SK-N-SH (cell line): Measurements from ENCODE around the gene RAB17. TPM values are rescaled to one million over a fixed set of nuclear protein-coding genes. Genes with fewer than 3 reads are reported as not detected.
A peak's percentile ranks its signal among the peaks of the same experiment; 100 is the strongest.

Source experiments
- CTCF ChIA-PET: fragments of 300-600, 350-600 bp; formaldehyde crosslinking; extraction: SDS; loops from one replicate; lab custom pipeline; 2021; lab: Yijun Ruan, JAX
- POLR2A ChIA-PET: fragments of 350-600 bp; sonication (Branson Sonifier 250); formaldehyde crosslinking; extraction: SDS; loops from one replicate; lab custom pipeline; 2020; ENCODE audit warnings: antibody characterized with exemption, inconsistent platforms; lab: Yijun Ruan, JAX
- DNase-seq: peaks from one replicate; pipeline ENCODE4 v3.0.0; 2012
- H2AFZ ChIP-seq: fragments of 200-600 bp; sonication (generic); 2 replicates; pipeline ENCODE4 v1.8.1; 2016; ENCODE audit warnings: antibody characterized with exemption, mild to moderate bottlenecking, low read depth
- H3F3A ChIP-seq: fragments of 200-600 bp; sonication (generic); replicated peaks from 2 replicates; pipeline ENCODE3; 2016; ENCODE audit warnings: antibody characterized with exemption, mild to moderate bottlenecking; ENCODE audit not compliant: insufficient read depth
- H3K27ac ChIP-seq, 2 experiments: fragments of 200-500 bp in 1 of 2; fragments of 200-600 bp in 1 of 2; sonication (Bioruptor generic) in 1 of 2; sonication (generic), shearing (Covaris generic) in 1 of 2; 2 replicates each; pipeline versions ENCODE4 v1.5.1 to v1.6.1; 2014 to 2016; ENCODE audit warnings: low read depth in 2 of 2, inconsistent platforms in 1 of 2, low read length in 1 of 2, mild to moderate bottlenecking in 1 of 2, mixed read lengths in 1 of 2
- H3K27me3 ChIP-seq: fragments of 200-600 bp; sonication (generic), shearing (Covaris generic); 2 replicates; pipeline ENCODE4 v1.6.1; 2016; ENCODE audit warnings: mixed run types; ENCODE audit not compliant: insufficient read depth
- H3K36me3 ChIP-seq, 2 experiments: fragments of 200-500 bp in 1 of 2; fragments of 200-600 bp in 1 of 2; sonication (Bioruptor generic) in 1 of 2; sonication (generic) in 1 of 2; replicated peaks in 1 of 2; 2 replicates each; pipeline versions ENCODE3 to v1.5.1; 2014 to 2016; ENCODE audit warnings: low read length in 1 of 2, mild to moderate bottlenecking in 1 of 2; ENCODE audit not compliant: insufficient read depth in 2 of 2, control insufficient read depth in 1 of 2
- H3K4me1 ChIP-seq, 2 experiments: fragments of 200-500 bp in 1 of 2; fragments of 200-600 bp in 1 of 2; sonication (Bioruptor generic) in 1 of 2; sonication (generic), shearing (Covaris generic) in 1 of 2; 2 replicates each; pipeline versions ENCODE4 v1.5.1 to v1.6.1; 2014 to 2016; ENCODE audit warnings: low read depth in 1 of 2, low read length in 1 of 2, mixed run types in 1 of 2; ENCODE audit not compliant: insufficient read depth in 2 of 2, control insufficient read depth in 1 of 2
- H3K4me2 ChIP-seq: fragments of 200-600 bp; sonication (generic), shearing (Covaris generic); 2 replicates; pipeline ENCODE4 v1.6.1; 2017; ENCODE audit warnings: mixed run types
- H3K4me3 ChIP-seq, 2 experiments: fragments of 200-500 bp in 1 of 2; fragments of 200-600 bp in 1 of 2; sonication (Bioruptor generic) in 1 of 2; sonication (generic), shearing (Covaris generic) in 1 of 2; 2 replicates each; pipeline versions ENCODE4 v1.5.1 to v1.8.1; 2014 to 2016; ENCODE audit warnings: low read depth in 2 of 2, inconsistent platforms in 1 of 2, low read length in 1 of 2, mild to moderate bottlenecking in 1 of 2, mixed read lengths in 1 of 2, moderate library complexity in 1 of 2
- H3K79me2 ChIP-seq: fragments of 200-600 bp; sonication (generic); 2 replicates; pipeline ENCODE4 v1.8.1; 2017; ENCODE audit warnings: mild to moderate bottlenecking; ENCODE audit not compliant: insufficient read depth
- H3K9ac ChIP-seq: fragments of 200-600 bp; sonication (generic); 2 replicates; pipeline ENCODE4 v1.6.1; 2017; ENCODE audit warnings: mixed run types
- H3K9me2 ChIP-seq: fragments of 200-600 bp; sonication (generic); 2 replicates; pipeline ENCODE4 v1.6.1; 2017; ENCODE audit warnings: mixed run types
- H3K9me3 ChIP-seq: fragments of 200-600 bp; sonication (generic); 2 replicates; pipeline ENCODE4 v1.6.1; 2017; ENCODE audit warnings: mixed run types, mild to moderate bottlenecking, moderate library complexity
- H4K20me1 ChIP-seq: fragments of 200-600 bp; sonication (generic); 2 replicates; pipeline ENCODE4 v1.6.1; 2017; ENCODE audit warnings: mild to moderate bottlenecking, mixed run types; ENCODE audit not compliant: insufficient read depth
- ELF1 ChIP-seq: IDR thresholded peaks from 2 replicates; pipeline ENCODE4 v1.4.0; 2012
- EP300 ChIP-seq, 2 experiments: IDR thresholded peaks; 2 replicates each; pipeline versions ENCODE4 v1.4.0 to v1.6.1; 2012; ENCODE audit warnings: borderline replicate concordance in 1 of 2, low read depth in 1 of 2, low read length in 1 of 2
- FOSL2 ChIP-seq: IDR thresholded peaks from 2 replicates; pipeline ENCODE4 v1.4.0; 2012; ENCODE audit warnings: low read depth, mild to moderate bottlenecking, moderate library complexity, borderline replicate concordance
- FOXM1 ChIP-seq: IDR thresholded peaks from 2 replicates; pipeline ENCODE4 v1.4.0; 2012; ENCODE audit warnings: low read depth, mild to moderate bottlenecking
- MXI1 ChIP-seq: IDR thresholded peaks from 2 replicates; pipeline ENCODE4 v1.6.1; 2012; ENCODE audit warnings: mild to moderate bottlenecking, low read depth, low read length, improper control_type of control experiment
- POLR2AphosphoS5 ChIP-seq: IDR thresholded peaks from 2 replicates; pipeline ENCODE4 v1.6.1; 2012; ENCODE audit warnings: low read depth, low read length
- RCOR1 ChIP-seq: fragments of 150-350 bp; IDR thresholded peaks from 2 replicates; pipeline ENCODE4 v1.6.1; 2017; ENCODE audit warnings: antibody characterized with exemption, low read length
- SIN3A ChIP-seq: IDR thresholded peaks from 2 replicates; pipeline ENCODE4 v1.6.1; 2012; ENCODE audit warnings: low read depth, mild to moderate bottlenecking, low read length, moderate library complexity, borderline replicate concordance
- TAF1 ChIP-seq: IDR thresholded peaks from 2 replicates; pipeline ENCODE4 v1.6.1; 2012; ENCODE audit warnings: low read depth, mild to moderate bottlenecking, low read length, moderate library complexity, borderline replicate concordance
- YY1 ChIP-seq: IDR thresholded peaks from 2 replicates; pipeline ENCODE4 v1.4.0; 2012; ENCODE audit warnings: low read depth, mild to moderate bottlenecking
- WGBS: methylation state at CpG from one replicate; pipeline ENCODE4 v1.1.6; 2017; ENCODE audit warnings: low lambda C conversion rate; 5-methylcytosine and 5-hydroxymethylcytosine counted together
- polyA plus RNA-seq, 3 experiments: library from polyadenylated mRNA; depleted of rRNA; stranded (reverse); fragments of >200 nt; gene quantifications; 2 replicates each; pipeline ENCODE4 v1.2.3, GENCODE V29; 2012
- TF ChIP-seq, protein P1 (sequence below): IDR thresholded peaks from 2 replicates; pipeline ENCODE4 v1.4.0; 2012; ENCODE audit warnings: low read depth, borderline replicate concordance
- TF ChIP-seq, protein P2 (sequence below): fragments of 200-600 bp; sonication (generic); IDR thresholded peaks from 2 replicates; pipeline ENCODE4 v1.6.1; 2017; ENCODE audit warnings: antibody characterized with exemption, mild to moderate bottlenecking, moderate library complexity
- TF ChIP-seq, protein P3 (sequence below): IDR thresholded peaks from 2 replicates; pipeline ENCODE4; 2012
- TF ChIP-seq, protein P4 (sequence below): IDR thresholded peaks from 2 replicates; pipeline ENCODE4 v1.4.0; 2012; ENCODE audit warnings: low read depth
- TF ChIP-seq, protein P5 (sequence below): fragments of 150-350 bp; IDR thresholded peaks from 2 replicates; pipeline ENCODE4 v1.6.1; 2017; ENCODE audit warnings: antibody characterized with exemption, low read length, low read depth, borderline replicate concordance
- TF ChIP-seq, protein P6 (sequence below): IDR thresholded peaks from 2 replicates; pipeline ENCODE4 v1.4.0; 2012; ENCODE audit warnings: low read depth, borderline replicate concordance

RAB17 gene
- polyA plus RNA-seq, 1 of the 3 experiments (the other 2 are of a cell fraction): 0.10 TPM

GRCh38 chr2:237629739-237630138 lies 39.2 kb upstream of the RAB17 start:
- WGBS: 47% methylated on average over 8 of the region's 8 CpGs
- Histone ChIP-seq H3K27ac (peak overlapping the region in 1 of 2 experiments; percentile 37; a peak in 2 of 4 replicates), H3K4me1 (peaks cover 8 to 14% of the 10 kb centered on the region in 2 experiments), H2AFZ (no peak overlapping the region), H3K4me2 (no peak overlapping the region; the same call in 1 of the 2 replicates), H3K79me2 (peaks cover 66% of the 10 kb centered on the region), H3K36me3 (peaks cover 11 to 16% of the 10 kb centered on the region in 2 experiments), H3F3A (no peaks in the 10 kb centered on the region), H3K9ac (no peak overlapping the region)
- DNase-seq: no peak
- TF ChIP-seq FOSL2: peak; percentile 54; the same call in 1 of the 2 replicates
- TF ChIP-seq, protein P1, sequence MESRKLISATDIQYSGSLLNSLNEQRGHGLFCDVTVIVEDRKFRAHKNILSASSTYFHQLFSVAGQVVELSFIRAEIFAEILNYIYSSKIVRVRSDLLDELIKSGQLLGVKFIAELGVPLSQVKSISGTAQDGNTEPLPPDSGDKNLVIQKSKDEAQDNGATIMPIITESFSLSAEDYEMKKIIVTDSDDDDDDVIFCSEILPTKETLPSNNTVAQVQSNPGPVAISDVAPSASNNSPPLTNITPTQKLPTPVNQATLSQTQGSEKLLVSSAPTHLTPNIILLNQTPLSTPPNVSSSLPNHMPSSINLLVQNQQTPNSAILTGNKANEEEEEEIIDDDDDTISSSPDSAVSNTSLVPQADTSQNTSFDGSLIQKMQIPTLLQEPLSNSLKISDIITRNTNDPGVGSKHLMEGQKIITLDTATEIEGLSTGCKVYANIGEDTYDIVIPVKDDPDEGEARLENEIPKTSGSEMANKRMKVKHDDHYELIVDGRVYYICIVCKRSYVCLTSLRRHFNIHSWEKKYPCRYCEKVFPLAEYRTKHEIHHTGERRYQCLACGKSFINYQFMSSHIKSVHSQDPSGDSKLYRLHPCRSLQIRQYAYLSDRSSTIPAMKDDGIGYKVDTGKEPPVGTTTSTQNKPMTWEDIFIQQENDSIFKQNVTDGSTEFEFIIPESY: no peak
- TF ChIP-seq MXI1: no peak
- no peak for TF ChIP-seq TAF1
- TF ChIP-seq, protein P2, sequence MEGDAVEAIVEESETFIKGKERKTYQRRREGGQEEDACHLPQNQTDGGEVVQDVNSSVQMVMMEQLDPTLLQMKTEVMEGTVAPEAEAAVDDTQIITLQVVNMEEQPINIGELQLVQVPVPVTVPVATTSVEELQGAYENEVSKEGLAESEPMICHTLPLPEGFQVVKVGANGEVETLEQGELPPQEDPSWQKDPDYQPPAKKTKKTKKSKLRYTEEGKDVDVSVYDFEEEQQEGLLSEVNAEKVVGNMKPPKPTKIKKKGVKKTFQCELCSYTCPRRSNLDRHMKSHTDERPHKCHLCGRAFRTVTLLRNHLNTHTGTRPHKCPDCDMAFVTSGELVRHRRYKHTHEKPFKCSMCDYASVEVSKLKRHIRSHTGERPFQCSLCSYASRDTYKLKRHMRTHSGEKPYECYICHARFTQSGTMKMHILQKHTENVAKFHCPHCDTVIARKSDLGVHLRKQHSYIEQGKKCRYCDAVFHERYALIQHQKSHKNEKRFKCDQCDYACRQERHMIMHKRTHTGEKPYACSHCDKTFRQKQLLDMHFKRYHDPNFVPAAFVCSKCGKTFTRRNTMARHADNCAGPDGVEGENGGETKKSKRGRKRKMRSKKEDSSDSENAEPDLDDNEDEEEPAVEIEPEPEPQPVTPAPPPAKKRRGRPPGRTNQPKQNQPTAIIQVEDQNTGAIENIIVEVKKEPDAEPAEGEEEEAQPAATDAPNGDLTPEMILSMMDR: no peak
- TF ChIP-seq, protein P3, sequence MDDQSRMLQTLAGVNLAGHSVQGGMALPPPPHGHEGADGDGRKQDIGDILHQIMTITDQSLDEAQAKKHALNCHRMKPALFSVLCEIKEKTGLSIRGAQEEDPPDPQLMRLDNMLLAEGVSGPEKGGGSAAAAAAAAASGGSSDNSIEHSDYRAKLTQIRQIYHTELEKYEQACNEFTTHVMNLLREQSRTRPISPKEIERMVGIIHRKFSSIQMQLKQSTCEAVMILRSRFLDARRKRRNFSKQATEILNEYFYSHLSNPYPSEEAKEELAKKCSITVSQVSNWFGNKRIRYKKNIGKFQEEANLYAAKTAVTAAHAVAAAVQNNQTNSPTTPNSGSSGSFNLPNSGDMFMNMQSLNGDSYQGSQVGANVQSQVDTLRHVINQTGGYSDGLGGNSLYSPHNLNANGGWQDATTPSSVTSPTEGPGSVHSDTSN: no peak
- no peak for TF ChIP-seq EP300 (IDR thresholded peaks at IDR 0.05; ENCODE audit: borderline replicate concordance in 1 of 2, low read depth in 1 of 2, low read length in 1 of 2)
- TF ChIP-seq, all 33 proteins: peak for 1
- H3K27me3 ChIP-seq: no peaks in the 10 kb centered on the region
- H3K9me3 ChIP-seq: no peaks in the 10 kb centered on the region
- H3K4me3 ChIP-seq: no peak overlapping the region
- CTCF ChIA-PET: interaction anchor here (0.8 to 0.9 kb wide), 2 partner anchors 48 to 57 kb away, joined by 3 to 4 read pairs; no protein-coding TSS in a partner anchor
- POLR2A ChIA-PET: no interaction called here
- no peaks in the 10 kb centered on the region for H3K9me2 ChIP-seq
- peaks cover 10% of the 10 kb centered on the region; the same call in 1 of the 2 replicates for H4K20me1 ChIP-seq

DNA sequence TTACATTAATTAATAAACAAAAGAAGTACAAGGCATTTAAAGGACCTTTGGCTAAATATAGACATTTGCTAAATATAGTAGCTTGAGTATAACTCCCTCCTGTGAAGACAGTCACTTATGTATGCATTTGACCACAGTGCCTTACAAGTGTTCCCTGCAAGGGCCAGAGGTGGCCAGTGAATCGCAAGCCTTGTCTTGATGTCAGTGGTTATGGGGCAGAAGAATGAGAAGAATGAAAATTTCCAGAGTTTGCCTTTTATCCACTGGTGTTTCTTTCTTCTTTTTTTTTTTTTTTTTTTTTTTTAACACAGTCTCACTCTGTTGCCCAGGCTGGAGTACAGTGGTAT lies 38.6 kb upstream of the RAB17 start:
- Histone ChIP-seq H3K36me3 (peaks cover 5 to 16% of the 10 kb centered on the region in 2 experiments), H3K9me3 (no peaks in the 10 kb centered on the region), H3K4me3 (no peak overlapping the region), H3K9ac (no peak overlapping the region), H3K4me1 (peaks cover 8 to 14% of the 10 kb centered on the region in 2 experiments), H3K27me3 (no peaks in the 10 kb centered on the region), H4K20me1 (peaks cover 10% of the 10 kb centered on the region; the same call in 1 of the 2 replicates), H3K4me2 (peak overlapping the region; percentile 78), H3K79me2 (peaks cover 61% of the 10 kb centered on the region), H2AFZ (no peak overlapping the region), H3K27ac (peak overlapping the region in 1 of 2 experiments; percentile 37; a peak in 2 of 4 replicates), H3K9me2 (no peaks in the 10 kb centered on the region), H3F3A (no peaks in the 10 kb centered on the region)
- DNase-seq: no peak
- CTCF ChIA-PET: interaction anchor here (0.8 to 1.5 kb wide), 2 partner anchors 10 to 48 kb away, joined by 4 to 6 read pairs; no protein-coding TSS in a partner anchor
- 93% methylated on average over 1 of the region's 1 CpG for WGBS
- POLR2A ChIA-PET: no interaction called here
- TF ChIP-seq, protein P4, sequence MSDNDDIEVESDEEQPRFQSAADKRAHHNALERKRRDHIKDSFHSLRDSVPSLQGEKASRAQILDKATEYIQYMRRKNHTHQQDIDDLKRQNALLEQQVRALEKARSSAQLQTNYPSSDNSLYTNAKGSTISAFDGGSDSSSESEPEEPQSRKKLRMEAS: no peak
- no peak for TF ChIP-seq YY1
- TF ChIP-seq, protein P2: no peak
- TF ChIP-seq, protein P5, sequence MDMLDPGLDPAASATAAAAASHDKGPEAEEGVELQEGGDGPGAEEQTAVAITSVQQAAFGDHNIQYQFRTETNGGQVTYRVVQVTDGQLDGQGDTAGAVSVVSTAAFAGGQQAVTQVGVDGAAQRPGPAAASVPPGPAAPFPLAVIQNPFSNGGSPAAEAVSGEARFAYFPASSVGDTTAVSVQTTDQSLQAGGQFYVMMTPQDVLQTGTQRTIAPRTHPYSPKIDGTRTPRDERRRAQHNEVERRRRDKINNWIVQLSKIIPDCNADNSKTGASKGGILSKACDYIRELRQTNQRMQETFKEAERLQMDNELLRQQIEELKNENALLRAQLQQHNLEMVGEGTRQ: no peak
- no peak for TF ChIP-seq POLR2AphosphoS5
- no peak for TF ChIP-seq SIN3A
- TF ChIP-seq ELF1: no peak
- no peak for TF ChIP-seq FOXM1
- TF ChIP-seq, protein P6, sequence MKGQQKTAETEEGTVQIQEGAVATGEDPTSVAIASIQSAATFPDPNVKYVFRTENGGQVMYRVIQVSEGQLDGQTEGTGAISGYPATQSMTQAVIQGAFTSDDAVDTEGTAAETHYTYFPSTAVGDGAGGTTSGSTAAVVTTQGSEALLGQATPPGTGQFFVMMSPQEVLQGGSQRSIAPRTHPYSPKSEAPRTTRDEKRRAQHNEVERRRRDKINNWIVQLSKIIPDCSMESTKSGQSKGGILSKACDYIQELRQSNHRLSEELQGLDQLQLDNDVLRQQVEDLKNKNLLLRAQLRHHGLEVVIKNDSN: no peak
- no peak for TF ChIP-seq TAF1
- no peak for TF ChIP-seq EP300 (IDR thresholded peaks at IDR 0.05; ENCODE audit: borderline replicate concordance in 1 of 2, low read depth in 1 of 2, low read length in 1 of 2)
- no peak for TF ChIP-seq RCOR1
